Pancreas (tissue), 10 donors: Measurements from ENCODE around the gene CDKN3. TPM values are rescaled to one million over a fixed set of nuclear protein-coding genes. Genes with fewer than 3 reads are reported as not detected.
A peak's percentile ranks its signal among the peaks of the same experiment; 100 is the strongest.

Source experiments
- ATAC-seq, 4 donors: fragments of 200-7000 bp; cut with Tn5 transposase; one replicate each; pipeline versions ENCODE4 v1.8.0 to v1.9.1; 2020; ENCODE audit warnings: mild to moderate bottlenecking in 4 of 4, moderate library complexity in 4 of 4
- DNase-seq, 6 donors: peaks; one replicate each; pipeline ENCODE4 v3.0.0-alpha.2; 2020
- FAIRE-seq: peaks from 2 replicates; lab custom pipeline; 2012; peaks lifted over from hg19 to GRCh38; lab: Jason Lieb, UNC
- H3K27ac ChIP-seq, 4 donors: fragments of 200-600 bp; sonication (generic); 1 replicate in 3 of 4; 2 replicates in 1 of 4; pipeline versions ENCODE4 v1.5.0 to v1.8.0; 2020
- H3K27me3 ChIP-seq, 4 donors: fragments of 200-600 bp; one replicate each; pipeline ENCODE4 v1.8.0; 2021
- H3K36me3 ChIP-seq, 3 donors: fragments of 200-600 bp; sonication (generic) in 1 of 3; one replicate each; pipeline versions ENCODE4 v1.5.0 to v1.8.0; 2020 to 2021
- H3K4me1 ChIP-seq, 3 donors: fragments of 200-600 bp; one replicate each; pipeline ENCODE4 v1.8.0; 2021
- H3K4me3 ChIP-seq, 4 donors: fragments of 200-600 bp; sonication (generic) in 2 of 4; one replicate each; pipeline versions ENCODE4 v1.5.0 to v1.8.0; 2020 to 2021
- H3K9me3 ChIP-seq, 4 donors: fragments of 200-600 bp; one replicate each; pipeline ENCODE4 v1.8.0; 2021
- CTCF ChIP-seq, 4 donors: fragments of 200-600 bp; sonication (generic) in 3 of 4; IDR thresholded peaks; one replicate each; pipeline versions ENCODE4 v1.5.0 to v1.8.0; 2021; ENCODE audit warnings: antibody characterized with exemption in 4 of 4
- WGBS, 2 donors: extraction: QIAGEN DNeasy Blood & Tissue Kit; methylation state at CpG; one replicate each; pipeline ENCODE4 v1.1.7; 2013; 5-methylcytosine and 5-hydroxymethylcytosine counted together
- intact Hi-C, 3 donors: fragments of 100-400 bp; cut with DNase I; formaldehyde crosslinking; loops; one replicate each; pipeline versions ENCODE4 v1.11.1 to v1.14.2; 2022
- polyA plus RNA-seq, 2 donors: library from polyadenylated mRNA; stranded (reverse); fragments of 200-250 nt; gene quantifications; one replicate each; pipeline ENCODE4 v1.2.3, GENCODE V29; 2013
- total RNA-seq, 6 donors: library from RNA; stranded (reverse); fragmentation: NEBNext Ultra II Directional in 4 of 6; extraction: Animal tissue kit (Norgen Biotek cat#: 25700) in 4 of 6; gene quantifications; one replicate each; pipeline versions ENCODE4 v1.2.1 to v1.2.4, GENCODE V29; 2021 to 2023
- donor health status: healthy with polysubstance abuse.
- donor health status: DM: no; HTN: no; CAD: no; lungs with moderate emphysema.
- donor health status: DM: no; HTN: no; CAD: no.
- donor health status: control.
- donor health status: control.
- donor health status: Bipolar disorder and iron deficiency.
- donor health status: DM: yes; HTN: yes; CAD: no.
- donor health status: DM: no; HTN: no; CAD: no.
- donor health status: DM: no; HTN: no; CAD: no.
- donor health status: DM: yes; HTN: yes; CAD: no.

Gene CDKN3, protein sequence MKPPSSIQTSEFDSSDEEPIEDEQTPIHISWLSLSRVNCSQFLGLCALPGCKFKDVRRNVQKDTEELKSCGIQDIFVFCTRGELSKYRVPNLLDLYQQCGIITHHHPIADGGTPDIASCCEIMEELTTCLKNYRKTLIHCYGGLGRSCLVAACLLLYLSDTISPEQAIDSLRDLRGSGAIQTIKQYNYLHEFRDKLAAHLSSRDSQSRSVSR
- total RNA-seq (1 to 10 TPM in 3 of 6 donors, under 1 TPM in 2, not detected in 1; 0.66 to 1.6 (median 1.1) TPM), polyA plus RNA-seq (1 to 10 TPM in 1 of 2 donors, under 1 TPM in 1; 0.61 to 1.0 TPM)

DNA sequence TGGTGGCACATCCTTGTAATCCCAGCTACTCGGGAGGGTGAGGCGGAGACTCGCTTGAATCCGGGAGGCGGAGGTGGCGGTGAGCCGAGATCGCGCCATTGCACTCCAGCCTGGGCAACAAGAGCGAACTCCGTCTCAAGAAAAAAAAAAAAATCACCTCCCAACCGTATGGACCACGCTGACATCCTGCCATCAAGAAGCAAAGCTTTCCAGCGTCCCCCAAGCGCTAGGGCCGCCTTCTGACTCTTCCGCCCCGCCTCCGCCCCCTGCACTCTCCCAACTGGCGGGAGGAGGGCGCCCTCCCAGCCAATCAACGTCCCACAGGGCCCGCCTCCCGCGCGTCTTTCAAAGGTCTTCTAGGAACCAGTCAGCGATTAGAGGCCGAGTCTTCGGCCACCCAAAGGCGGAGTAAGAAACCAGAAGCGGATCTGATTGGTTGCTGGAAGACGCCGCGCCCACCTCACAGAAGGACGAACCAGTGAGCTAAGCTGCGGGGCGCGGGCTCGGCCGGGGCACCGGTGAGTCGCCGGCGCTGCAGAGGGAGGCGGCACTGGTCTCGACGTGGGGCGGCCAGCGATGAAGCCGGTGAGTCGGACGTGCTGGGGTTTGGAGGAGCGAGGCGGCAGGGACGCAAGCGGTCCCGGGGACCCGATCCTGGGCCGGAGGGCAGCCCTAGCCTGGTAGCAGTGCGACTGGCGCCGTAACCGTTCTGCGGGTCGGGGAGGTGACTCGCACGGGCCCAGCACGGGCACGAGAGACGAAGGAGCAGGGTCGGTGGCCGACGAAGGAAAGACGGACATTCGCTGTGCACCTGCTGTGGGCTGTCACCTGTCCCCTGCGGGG is at the start of gene CDKN3:
Gene CDKN3, plus strand, starts transcription at position 515 of the 843 bp plus-strand sequence. Its CDS starts 62 bp downstream, at position 577.
- peak within 1 kb of the TSS; percentile 60 to 81 (median 65) for H3K4me3 ChIP-seq
- no peaks in the 10 kb centered on the region for H3K36me3 ChIP-seq
- FAIRE-seq, result peak; percentile 89
- H3K27ac ChIP-seq, result peak within 1 kb of the TSS in 1 of 4 donors; percentile 7
- WGBS, 2 donors, result 0 to 1% methylated on average over 66 to 76 of the region's 76 CpGs
- intact Hi-C loops, result no loop called here
- H3K27me3 ChIP-seq, result no peaks in the 10 kb centered on the region
- TF ChIP-seq CTCF (IDR thresholded peaks at IDR 0.05), result peak in 3 of 4 donors; percentile 34 to 67 (median 42)
- DNase-seq, result peak; percentile 95 to 98 (median 97)
- H3K4me1 ChIP-seq, result no peaks in the 10 kb centered on the region
- peak; percentile 97 to 99 (median 99) for ATAC-seq
- no peaks in the 10 kb centered on the region for H3K9me3 ChIP-seq

DNA sequence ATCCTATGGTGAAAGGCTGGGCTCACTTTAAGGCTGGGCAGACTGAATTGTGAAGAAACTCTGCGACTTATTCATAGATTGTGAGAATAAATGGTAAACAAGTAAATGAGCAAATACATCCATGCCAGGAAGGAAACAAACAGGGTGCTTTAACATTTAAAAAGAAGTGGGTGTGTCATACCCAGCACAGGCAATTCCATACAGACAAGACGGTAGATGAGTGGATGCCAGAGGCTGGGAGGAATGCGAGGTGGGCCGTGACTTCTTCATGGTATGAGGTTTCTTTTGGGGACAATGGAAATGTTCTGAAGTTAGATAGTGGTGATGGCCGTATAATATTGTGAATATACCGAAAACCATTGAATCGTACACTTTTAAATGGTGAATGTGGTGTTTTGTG is 49.8 kb upstream of the CDKN3 start:
- FAIRE-seq, result no peak

GRCh38 chr14:54348001-54348611 is 48.7 kb upstream of the CDKN3 start:
- Histone ChIP-seq H3K27ac (no peak overlapping the region), H3K36me3 (no peaks in the 10 kb centered on the region), H3K4me3 (no peak overlapping the region), H3K27me3 (no peaks in the 10 kb centered on the region), H3K9me3 (no peaks in the 10 kb centered on the region), H3K4me1 (no peaks in the 10 kb centered on the region)
- FAIRE-seq (peak; percentile 43), ATAC-seq (peak; percentile 70 to 89 (median 78)), DNase-seq (no peak)
- TF ChIP-seq CTCF (IDR thresholded peaks at IDR 0.05), result peak; percentile 31 to 60 (median 55)
- intact Hi-C loops, result no loop called here
- 21 to 23% methylated on average over 5 of the region's 5 CpGs for WGBS, 2 donors

More for the DNA sequence above, 49.8 kb upstream of the CDKN3 start:
- 75 to 82% methylated on average over 7 of the region's 7 CpGs for WGBS, 2 donors
- no peak for DNase-seq
- ATAC-seq, result no peak
- H3K4me1 ChIP-seq, result no peaks in the 10 kb centered on the region
- no peak overlapping the region for H3K4me3 ChIP-seq
- no peaks in the 10 kb centered on the region for H3K36me3 ChIP-seq
- H3K27ac ChIP-seq, result no peak overlapping the region
- TF ChIP-seq CTCF (IDR thresholded peaks at IDR 0.05), result no peak
- no peaks in the 10 kb centered on the region for H3K9me3 ChIP-seq
- no peaks in the 10 kb centered on the region for H3K27me3 ChIP-seq
- intact Hi-C loops, result no loop called here

GRCh38 chr14:54348923-54349620 is 47.7 kb upstream of the CDKN3 start:
- no peaks in the 10 kb centered on the region for H3K27me3 ChIP-seq
- H3K9me3 ChIP-seq, result no peaks in the 10 kb centered on the region
- no peak overlapping the region for H3K4me3 ChIP-seq
- TF ChIP-seq CTCF (IDR thresholded peaks at IDR 0.05), result no peak
- 57 to 64% methylated on average over 24 of the region's 24 CpGs for WGBS, 2 donors
- intact Hi-C loops, result no loop called here
- H3K4me1 ChIP-seq, result no peaks in the 10 kb centered on the region
- no peak overlapping the region for H3K27ac ChIP-seq
- DNase-seq (no peak), ATAC-seq (peak in 2 of 4 donors; percentile 22 to 45), FAIRE-seq (no peak)
- H3K36me3 ChIP-seq, result no peaks in the 10 kb centered on the region
